GM12892 (cell line): ENCODE data around the gene ME1.

ENCODE experiments used
- POLR2A ChIP-seq: IDR thresholded peaks from 2 replicates; pipeline ENCODE4 v1.6.1; 2011; ENCODE audit warnings: low read depth, low read length, control low read depth
- POLR2AphosphoS5 ChIP-seq: IDR thresholded peaks from 2 replicates; pipeline ENCODE4 v1.6.1; 2011; ENCODE audit warnings: low read depth, low read length, control low read depth
- TAF1 ChIP-seq: IDR thresholded peaks from 2 replicates; pipeline ENCODE4 v1.6.1; 2011; ENCODE audit warnings: low read depth, mild to moderate bottlenecking, control low read depth, low read length, borderline replicate concordance

- TF ChIP-seq TAF1 (no peak), POLR2A (no peak), POLR2AphosphoS5 (no peak)
Observed at GRCh38 chr6:83480470-83480869, 49.6 kb upstream of the ME1 start.
